Esophagus squamous epithelium (tissue), 4 donors: ENCODE results near the gene NUDT16.

Experiments
- CTCF ChIP-seq, 6 experiments: fragments of 450-650 bp in 4 of 6; fragments of 200-600 bp in 2 of 6; sonication (generic) in 2 of 6; IDR thresholded peaks; one replicate each; pipeline ENCODE4 v1.5.1; 2016 to 2019; ENCODE audit warnings: antibody characterized with exemption in 6 of 6, mild to moderate bottlenecking in 4 of 6, moderate library complexity in 4 of 6
- POLR2A ChIP-seq, 4 donors: fragments of 450-650 bp; IDR thresholded peaks; one replicate each; pipeline ENCODE4 v1.6.1; 2017; ENCODE audit warnings: antibody characterized with exemption in 4 of 4, mild to moderate bottlenecking in 4 of 4, moderate library complexity in 3 of 4

DNA sequence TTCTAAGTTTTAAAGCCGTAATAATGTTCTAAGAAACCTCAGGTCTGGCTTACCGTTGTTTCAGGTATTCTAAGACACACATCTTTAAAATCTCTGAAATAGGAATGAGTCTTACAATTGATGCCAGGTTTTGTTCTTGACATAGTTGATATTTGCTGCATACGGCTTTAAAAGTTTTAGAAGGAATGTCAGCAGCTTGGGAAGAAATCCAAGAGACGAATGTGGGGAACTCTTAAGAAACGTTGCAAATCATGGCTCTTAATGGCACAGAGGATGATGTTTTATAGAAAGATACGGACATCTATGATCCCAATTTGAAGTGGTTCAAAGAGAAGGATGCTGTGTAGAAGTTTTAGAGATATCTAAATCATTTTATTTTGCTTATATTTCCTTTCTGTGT lies 11.5 kb downstream of the NUDT16 start:
- TF ChIP-seq CTCF (IDR thresholded peaks at IDR 0.05) (no peak), POLR2A (IDR thresholded peaks at IDR 0.05) (no peak)
